VCaP (cell line): Measurements from ENCODE around the gene ALDH1L2.

Experiments
- H3K27ac ChIP-seq: fragments of 450-650 bp; 2 replicates; pipeline ENCODE4 v1.5.1; 2017
- CTCF ChIP-seq: fragments of 450-650 bp; conservative IDR thresholded peaks from 2 replicates; pipeline ENCODE4 v1.5.1; 2017; ENCODE audit warnings: mild to moderate bottlenecking, moderate library complexity

Gene ALDH1L2

GRCh38 chr12:105084251-105085250 is at the start of gene ALDH1L2:
Gene ALDH1L2 (minus strand): TSS chr12:105084458. CDS start chr12:105084436, 22 bp downstream.
- H3K27ac ChIP-seq = no peak within 1 kb of the TSS
- TF ChIP-seq CTCF = no peak

GRCh38 chr12:105120551-105120950 is 36.3 kb upstream of the ALDH1L2 start:
- no peak overlapping the region for H3K27ac ChIP-seq
- TF ChIP-seq CTCF = no peak

GRCh38 chr12:105116969-105117368 is 32.7 kb upstream of the ALDH1L2 start:
- no peak overlapping the region for H3K27ac ChIP-seq
- TF ChIP-seq CTCF = no peak

GRCh38 chr12:105113094-105113493 is 28.8 kb upstream of the ALDH1L2 start:
- TF ChIP-seq CTCF = no peak
- no peak overlapping the region for H3K27ac ChIP-seq

- H3K27ac ChIP-seq = no peak overlapping the region
- TF ChIP-seq CTCF = no peak
Measured at GRCh38 chr12:105110851-105111250, 26.6 kb upstream of the ALDH1L2 start.

GRCh38 chr12:105109465-105110212 is 25.4 kb upstream of the ALDH1L2 start:
- TF ChIP-seq CTCF = no peak
- no peak overlapping the region for H3K27ac ChIP-seq
